Sigmoid colon (tissue), 7 donors: ENCODE data around the gene NXN. TPM values are rescaled to one million over a fixed set of nuclear protein-coding genes. Genes with fewer than 3 reads are reported as not detected.

Source experiments
- DNase-seq: peaks from one replicate; pipeline ENCODE4 v3.0.0-alpha.2; 2019
- H3K27ac ChIP-seq, 4 donors: fragments of 200-600 bp; sonication (generic); one replicate each; pipeline ENCODE4 v1.5.1; 2016 to 2019; ENCODE audit warnings: mild to moderate bottlenecking in 1 of 4
- H3K27me3 ChIP-seq, 3 donors: fragments of 200-600 bp; sonication (generic); one replicate each; pipeline ENCODE4 v1.5.1; 2019; ENCODE audit warnings: mild to moderate bottlenecking in 1 of 3
- H3K36me3 ChIP-seq, 4 donors: fragments of 200-600 bp; sonication (generic); one replicate each; pipeline ENCODE4 v1.5.1; 2016 to 2019
- H3K4me1 ChIP-seq, 4 donors: fragments of 200-600 bp; sonication (generic); one replicate each; pipeline ENCODE4 v1.5.1; 2017 to 2019
- H3K4me3 ChIP-seq, 4 donors: fragments of 200-600 bp; sonication (generic); one replicate each; pipeline ENCODE4 v1.5.1; 2017 to 2019; ENCODE audit warnings: mild to moderate bottlenecking in 2 of 4, moderate library complexity in 1 of 4
- H3K9me3 ChIP-seq, 4 donors: fragments of 200-600 bp in 3 of 4; sonication (generic) in 3 of 4; one replicate each; pipeline versions ENCODE4 v1.5.1 to v1.6.1; 2013 to 2019
- CTCF ChIP-seq, 4 experiments: fragments of 450-650 bp in 3 of 4; fragments of 200-600 bp in 1 of 4; IDR thresholded peaks; one replicate each; pipeline ENCODE4 v1.5.1; 2016 to 2019; ENCODE audit warnings: antibody characterized with exemption in 4 of 4, mild to moderate bottlenecking in 3 of 4, moderate library complexity in 2 of 4
- EP300 ChIP-seq, 4 donors: sonication (generic); formaldehyde crosslinking; IDR thresholded peaks; one replicate each; pipeline ENCODE4 v1.6.1; 2017; ENCODE audit warnings: antibody characterized with exemption in 4 of 4
- POLR2A ChIP-seq, 2 donors: fragments of 450-650 bp; IDR thresholded peaks; one replicate each; pipeline ENCODE4 v1.6.1; 2016; ENCODE audit warnings: antibody characterized with exemption in 2 of 2, mild to moderate bottlenecking in 2 of 2, moderate library complexity in 2 of 2
- POLR2AphosphoS5 ChIP-seq, 4 donors: sonication (generic); formaldehyde crosslinking; IDR thresholded peaks; one replicate each; pipeline ENCODE4 v1.6.1; 2017; ENCODE audit warnings: antibody characterized with exemption in 4 of 4
- WGBS, 2 donors: extraction: QIAGEN DNeasy Blood & Tissue Kit; methylation state at CpG; one replicate each; pipeline ENCODE4 v1.1.7; 2013; 5-methylcytosine and 5-hydroxymethylcytosine counted together
- intact Hi-C: fragments of 100-400 bp; cut with DNase I; formaldehyde crosslinking; loops from one replicate; pipeline ENCODE4 v1.15.1; 2023
- polyA plus RNA-seq, 3 donors: library from polyadenylated mRNA; stranded (reverse); fragments of 200-250 nt; gene quantifications; one replicate each; pipeline ENCODE4 v1.2.3, GENCODE V29; 2013
- total RNA-seq, 4 donors: library from RNA; depleted of rRNA; stranded (reverse); fragments of >200 nt; gene quantifications; one replicate each; pipeline ENCODE4 v1.1.0, GENCODE V29; 2016
- donor health status: healthy with polysubstance abuse.
- donor health status: Bipolar disorder and iron deficiency.
- donor health status: healthy.

The NXN gene
- total and polyA plus RNA-seq, 7 donors = 1.4 to 75.9 (median 50.4) TPM

GRCh38 chr17:923633-924032 lies 55.9 kb downstream of the NXN start:
- no peaks in the 10 kb centered on the region for H3K9me3 ChIP-seq
- peaks cover 0 to 10% (median 0%) of the 10 kb centered on the region in 4 donors for H3K36me3 ChIP-seq
- peaks cover 0 to 43% (median 34%) of the 10 kb centered on the region in 4 donors for H3K4me1 ChIP-seq
- 86 to 90% methylated on average over 9 of the region's 9 CpGs for WGBS, 2 donors
- intact Hi-C loops = no loop called here
- TF ChIP-seq POLR2AphosphoS5 (IDR thresholded peaks at IDR 0.05) (no peak), CTCF (IDR thresholded peaks at IDR 0.05) (no peak), EP300 (IDR thresholded peaks at IDR 0.05) (no peak), POLR2A (IDR thresholded peaks at IDR 0.05) (no peak)
- no peaks in the 10 kb centered on the region for H3K27me3 ChIP-seq
- H3K27ac ChIP-seq = no peak overlapping the region
- DNase-seq = no peak
- H3K4me3 ChIP-seq = no peak overlapping the region

GRCh38 chr17:921161-921560 lies 58.4 kb downstream of the NXN start:
- Histone ChIP-seq H3K27me3 (no peaks in the 10 kb centered on the region), H3K9me3 (no peaks in the 10 kb centered on the region), H3K27ac (peak overlapping the region in 3 of 4 donors; percentile 45 to 65 (median 58)), H3K4me3 (no peak overlapping the region), H3K36me3 (peaks cover 0 to 10% (median 0%) of the 10 kb centered on the region in 4 donors), H3K4me1 (peaks cover 0 to 28% (median 20%) of the 10 kb centered on the region in 4 donors)
- intact Hi-C loops = no loop called here
- peak; percentile 85 for DNase-seq
- TF ChIP-seq POLR2A (IDR thresholded peaks at IDR 0.05) (no peak), POLR2AphosphoS5 (IDR thresholded peaks at IDR 0.05) (peak in 1 of 4 donors; percentile 18)
- 90 to 93% methylated on average over 13 of the region's 13 CpGs for WGBS, 2 donors

- intact Hi-C loops = no loop called here
- H3K36me3 ChIP-seq = peaks cover 0 to 10% (median 0%) of the 10 kb centered on the region in 4 donors
- no peak overlapping the region for H3K4me3 ChIP-seq
- WGBS, 2 donors = 88 to 95% methylated on average over 16 of the region's 16 CpGs
- peak overlapping the region in 3 of 4 donors; percentile 45 to 65 (median 58) for H3K27ac ChIP-seq
- H3K9me3 ChIP-seq = no peaks in the 10 kb centered on the region
- DNase-seq = no peak
- H3K27me3 ChIP-seq = no peaks in the 10 kb centered on the region
- no peak for TF ChIP-seq POLR2AphosphoS5 (IDR thresholded peaks at IDR 0.05)
- no peak for TF ChIP-seq POLR2A (IDR thresholded peaks at IDR 0.05)
- TF ChIP-seq CTCF (IDR thresholded peaks at IDR 0.05) = no peak
- no peak for TF ChIP-seq EP300 (IDR thresholded peaks at IDR 0.05)
- peaks cover 0 to 33% (median 28%) of the 10 kb centered on the region in 4 donors for H3K4me1 ChIP-seq
Observed at GRCh38 chr17:920190-920589, 59.4 kb downstream of the NXN start.

GRCh38 chr17:917941-918740 lies 61.4 kb downstream of the NXN start:
- intact Hi-C loops = no loop called here
- WGBS, 2 donors = 79 to 84% methylated on average over 30 of the region's 30 CpGs

More at GRCh38 chr17:917941-918740, 61.4 kb downstream of the NXN start:
- peak overlapping the region; percentile 48 to 81 (median 76) for H3K27ac ChIP-seq
- no peak for DNase-seq
- TF ChIP-seq POLR2AphosphoS5 (IDR thresholded peaks at IDR 0.05) (no peak), EP300 (IDR thresholded peaks at IDR 0.05) (no peak), POLR2A (IDR thresholded peaks at IDR 0.05) (no peak), CTCF (IDR thresholded peaks at IDR 0.05) (no peak)
- no peaks in the 10 kb centered on the region for H3K27me3 ChIP-seq
- no peaks in the 10 kb centered on the region for H3K9me3 ChIP-seq
- H3K4me3 ChIP-seq = no peak overlapping the region
- peaks cover 0 to 50% (median 38%) of the 10 kb centered on the region in 4 donors for H3K4me1 ChIP-seq
- peaks cover 0 to 10% (median 0%) of the 10 kb centered on the region in 4 donors for H3K36me3 ChIP-seq
